T-helper 17 cell (primary cell): ENCODE results near the gene MSI2. TPM values are rescaled to one million over a fixed set of nuclear protein-coding genes. Genes with fewer than 3 reads are reported as not detected.

ENCODE experiments used
- ATAC-seq: fragments of 150-1000 bp; cut with Tn5 transposase; 2 replicates; pipeline ENCODE4 v1.10.0; 2021; ENCODE audit warnings: mild to moderate bottlenecking, moderate library complexity
- DNase-seq, 3 donors: peaks; one replicate each; pipeline versions ENCODE4 v3.0.0 to v3.0.0-alpha.2; 2020 to 2021
- H3K9me3 ChIP-seq: one replicate; pipeline ENCODE4 v1.7.0; 2013; ENCODE audit warnings: low read length, mild to moderate bottlenecking; ENCODE audit not compliant: control insufficient read depth, poor library complexity, severe bottlenecking
- H3K27ac Mint-ChIP-seq: one replicate; pipeline ENCODE4 v1.8.0; 2022; ENCODE audit warnings: mild to moderate bottlenecking, moderate library complexity, mixed read lengths
- H3K27me3 Mint-ChIP-seq: one replicate; pipeline ENCODE4 v1.8.0; 2022; ENCODE audit warnings: mixed read lengths
- H3K36me3 Mint-ChIP-seq: one replicate; pipeline ENCODE4 v1.8.0; 2022; ENCODE audit warnings: low read depth, mixed read lengths
- H3K4me1 Mint-ChIP-seq: one replicate; pipeline ENCODE4 v1.8.0; 2022; ENCODE audit warnings: mild to moderate bottlenecking, mixed read lengths
- H3K4me3 Mint-ChIP-seq: one replicate; pipeline ENCODE4 v1.8.0; 2022; ENCODE audit warnings: mild to moderate bottlenecking, moderate library complexity, mixed read lengths
- total RNA-seq, 4 donors: library from RNA in 2 of 4; stranded (reverse) in 2 of 4; gene quantifications; one replicate each; pipeline ENCODE4 v1.2.3 and lab custom pipeline; 2022 to 2026

Gene MSI2
- total RNA-seq, 2 donors from 2014 or later = 148 to 151 TPM

- peaks cover 2% of the 10 kb centered on the region for H3K36me3 Mint-ChIP-seq
- no peak overlapping the region for H3K27ac Mint-ChIP-seq
Observed at GRCh38 chr17:57689254-57689653, 432.9 kb downstream of the MSI2 start.

GRCh38 chr17:57691939-57692338 lies 435.6 kb downstream of the MSI2 start:
- H3K4me3 Mint-ChIP-seq = no peak overlapping the region

More at GRCh38 chr17:57689254-57689653, 432.9 kb downstream of the MSI2 start:
- Mint-ChIP-seq H3K27me3 (no peaks in the 10 kb centered on the region), H3K4me3 (no peak overlapping the region), H3K4me1 (peaks cover 7% of the 10 kb centered on the region)
- ATAC-seq = no peak
- no peak for DNase-seq
- H3K9me3 ChIP-seq = no peaks in the 10 kb centered on the region

GRCh38 chr17:57692770-57693169 lies 436.4 kb downstream of the MSI2 start:
- Mint-ChIP-seq H3K27me3 (no peaks in the 10 kb centered on the region), H3K4me1 (peaks cover 6% of the 10 kb centered on the region), H3K4me3 (no peak overlapping the region), H3K27ac (no peak overlapping the region), H3K36me3 (peaks cover 2% of the 10 kb centered on the region)
- no peaks in the 10 kb centered on the region for H3K9me3 ChIP-seq
- DNase-seq = no peak
- ATAC-seq = no peak

More at GRCh38 chr17:57691939-57692338, 435.6 kb downstream of the MSI2 start:
- no peak for ATAC-seq
- H3K27ac Mint-ChIP-seq = no peak overlapping the region
- peaks cover 2% of the 10 kb centered on the region for H3K36me3 Mint-ChIP-seq
- H3K9me3 ChIP-seq = no peaks in the 10 kb centered on the region
- H3K27me3 Mint-ChIP-seq = no peaks in the 10 kb centered on the region
- H3K4me1 Mint-ChIP-seq = peaks cover 6% of the 10 kb centered on the region
- DNase-seq = no peak

GRCh38 chr17:57694051-57694450 lies 437.7 kb downstream of the MSI2 start:
- no peaks in the 10 kb centered on the region for H3K9me3 ChIP-seq
- peaks cover 6% of the 10 kb centered on the region for H3K4me1 Mint-ChIP-seq
- ATAC-seq (no peak), DNase-seq (no peak)
- no peak overlapping the region for H3K27ac Mint-ChIP-seq
- peaks cover 2% of the 10 kb centered on the region for H3K36me3 Mint-ChIP-seq
- no peak overlapping the region for H3K4me3 Mint-ChIP-seq
- H3K27me3 Mint-ChIP-seq = no peaks in the 10 kb centered on the region

GRCh38 chr17:57696050-57696449 lies 439.7 kb downstream of the MSI2 start:
- Mint-ChIP-seq H3K4me1 (peaks cover 6% of the 10 kb centered on the region), H3K4me3 (no peak overlapping the region), H3K27me3 (no peaks in the 10 kb centered on the region), H3K27ac (no peak overlapping the region), H3K36me3 (peaks cover 2% of the 10 kb centered on the region)
- DNase-seq (no peak), ATAC-seq (no peak)
- no peaks in the 10 kb centered on the region for H3K9me3 ChIP-seq

GRCh38 chr17:57697197-57697596 lies 440.9 kb downstream of the MSI2 start:
- no peak for ATAC-seq
- H3K27me3 Mint-ChIP-seq = no peaks in the 10 kb centered on the region
- H3K4me3 Mint-ChIP-seq = no peak overlapping the region
- H3K4me1 Mint-ChIP-seq = peaks cover 6% of the 10 kb centered on the region
- no peaks in the 10 kb centered on the region for H3K9me3 ChIP-seq
- DNase-seq = no peak
- H3K27ac Mint-ChIP-seq = no peak overlapping the region
- H3K36me3 Mint-ChIP-seq = peaks cover 2% of the 10 kb centered on the region

- ATAC-seq = no peak
Observed at GRCh38 chr17:57697891-57698711, 441.8 kb downstream of the MSI2 start.

GRCh38 chr17:57699751-57700219 lies 443.5 kb downstream of the MSI2 start:
- no peaks in the 10 kb centered on the region for H3K27me3 Mint-ChIP-seq
- no peak overlapping the region for H3K27ac Mint-ChIP-seq
- no peaks in the 10 kb centered on the region for H3K9me3 ChIP-seq
- H3K36me3 Mint-ChIP-seq = peaks cover 3% of the 10 kb centered on the region
- no peak overlapping the region for H3K4me3 Mint-ChIP-seq
- DNase-seq = no peak
- H3K4me1 Mint-ChIP-seq = no peaks in the 10 kb centered on the region
- ATAC-seq = no peak

More at GRCh38 chr17:57697891-57698711, 441.8 kb downstream of the MSI2 start:
- no peaks in the 10 kb centered on the region for H3K9me3 ChIP-seq
- H3K36me3 Mint-ChIP-seq = peaks cover 2% of the 10 kb centered on the region
- no peaks in the 10 kb centered on the region for H3K27me3 Mint-ChIP-seq
- no peaks in the 10 kb centered on the region for H3K4me1 Mint-ChIP-seq
- no peak for DNase-seq
- H3K4me3 Mint-ChIP-seq = no peak overlapping the region
- H3K27ac Mint-ChIP-seq = no peak overlapping the region

GRCh38 chr17:57701124-57701523 lies 444.8 kb downstream of the MSI2 start:
- Mint-ChIP-seq H3K27ac (no peak overlapping the region), H3K4me1 (no peaks in the 10 kb centered on the region), H3K36me3 (peaks cover 3% of the 10 kb centered on the region), H3K27me3 (no peaks in the 10 kb centered on the region), H3K4me3 (no peak overlapping the region)
- DNase-seq (no peak), ATAC-seq (no peak)
- H3K9me3 ChIP-seq = no peaks in the 10 kb centered on the region

- H3K4me1 Mint-ChIP-seq = peaks cover 3% of the 10 kb centered on the region
- no peak overlapping the region for H3K27ac Mint-ChIP-seq
- H3K9me3 ChIP-seq = no peaks in the 10 kb centered on the region
- DNase-seq = no peak
- ATAC-seq = no peak
- H3K4me3 Mint-ChIP-seq = no peak overlapping the region
- H3K27me3 Mint-ChIP-seq = no peaks in the 10 kb centered on the region
- H3K36me3 Mint-ChIP-seq = peaks cover 3% of the 10 kb centered on the region
Observed at GRCh38 chr17:57703273-57703672, 446.9 kb downstream of the MSI2 start.

- ATAC-seq (no peak), DNase-seq (no peak)
- H3K9me3 ChIP-seq = no peaks in the 10 kb centered on the region
- Mint-ChIP-seq H3K4me3 (no peak overlapping the region), H3K27me3 (no peaks in the 10 kb centered on the region), H3K36me3 (peaks cover 3% of the 10 kb centered on the region), H3K4me1 (peaks cover 5% of the 10 kb centered on the region), H3K27ac (no peak overlapping the region)
Observed at GRCh38 chr17:57704448-57704847, 448.1 kb downstream of the MSI2 start.

- H3K27ac Mint-ChIP-seq = no peak overlapping the region
- H3K27me3 Mint-ChIP-seq = peaks cover 3% of the 10 kb centered on the region
- H3K36me3 Mint-ChIP-seq = peaks cover 3% of the 10 kb centered on the region
- peaks cover 5% of the 10 kb centered on the region for H3K4me1 Mint-ChIP-seq
- no peak for ATAC-seq
- no peaks in the 10 kb centered on the region for H3K9me3 ChIP-seq
- H3K4me3 Mint-ChIP-seq = no peak overlapping the region
- DNase-seq = no peak
Observed at GRCh38 chr17:57705921-57706695, 449.8 kb downstream of the MSI2 start.

- DNase-seq = no peak
- peaks cover 5% of the 10 kb centered on the region for H3K4me1 Mint-ChIP-seq
- H3K36me3 Mint-ChIP-seq = peaks cover 3% of the 10 kb centered on the region
- H3K27me3 Mint-ChIP-seq = peaks cover 9% of the 10 kb centered on the region
- H3K9me3 ChIP-seq = no peaks in the 10 kb centered on the region
- no peak for ATAC-seq
- H3K27ac Mint-ChIP-seq = no peak overlapping the region
- no peak overlapping the region for H3K4me3 Mint-ChIP-seq
Observed at GRCh38 chr17:57706761-57707160, 450.4 kb downstream of the MSI2 start.
